Measurements from ENCODE around the gene ST7. TPM values are rescaled to one million over a fixed set of nuclear protein-coding genes. Genes with fewer than 3 reads are reported as not detected.

Gene ST7
- total and polyA plus RNA-seq, 2 experiments from 2014 or later, result 31.2 to 38.5 TPM

DNA sequence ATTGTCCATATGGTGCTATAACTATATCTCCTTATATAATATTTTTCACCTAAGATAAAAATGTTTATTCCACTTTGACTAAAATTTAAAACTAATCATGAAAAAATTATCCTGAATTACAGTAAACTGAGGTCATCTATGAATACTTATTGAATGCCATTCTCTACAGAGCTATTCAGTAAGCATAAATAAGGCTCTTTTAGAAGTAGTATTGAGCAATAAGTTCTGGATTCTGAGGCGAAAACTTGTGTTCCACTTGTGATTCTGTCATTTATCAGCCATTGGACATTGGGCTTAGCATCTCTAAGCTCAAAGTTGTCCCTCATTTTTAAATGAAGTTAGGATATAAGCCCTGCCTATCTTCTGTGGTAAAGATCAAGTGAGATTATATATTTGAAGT, 238.8 kb downstream of the ST7 start:
- H3K4me2 ChIP-seq, result no peak overlapping the region
- no peaks in the 10 kb centered on the region for H3K9me3 ChIP-seq (ENCODE audit: low read depth)
- H2AFZ ChIP-seq, result no peak overlapping the region
- no peaks in the 10 kb centered on the region for H3K36me3 ChIP-seq (replicated peaks; ENCODE audit: insufficient read depth, low read depth)
- no peaks in the 10 kb centered on the region for H3K27me3 ChIP-seq
- no peaks in the 10 kb centered on the region for H3K79me2 ChIP-seq
- no peaks in the 10 kb centered on the region for H3K4me1 ChIP-seq (ENCODE audit: insufficient read depth)
- no peak for DNase-seq (ENCODE audit: low spot score)
- no peaks in the 10 kb centered on the region for H4K20me1 ChIP-seq (ENCODE audit: insufficient read depth, poor library complexity, severe bottlenecking)
- TF ChIP-seq, protein P1, sequence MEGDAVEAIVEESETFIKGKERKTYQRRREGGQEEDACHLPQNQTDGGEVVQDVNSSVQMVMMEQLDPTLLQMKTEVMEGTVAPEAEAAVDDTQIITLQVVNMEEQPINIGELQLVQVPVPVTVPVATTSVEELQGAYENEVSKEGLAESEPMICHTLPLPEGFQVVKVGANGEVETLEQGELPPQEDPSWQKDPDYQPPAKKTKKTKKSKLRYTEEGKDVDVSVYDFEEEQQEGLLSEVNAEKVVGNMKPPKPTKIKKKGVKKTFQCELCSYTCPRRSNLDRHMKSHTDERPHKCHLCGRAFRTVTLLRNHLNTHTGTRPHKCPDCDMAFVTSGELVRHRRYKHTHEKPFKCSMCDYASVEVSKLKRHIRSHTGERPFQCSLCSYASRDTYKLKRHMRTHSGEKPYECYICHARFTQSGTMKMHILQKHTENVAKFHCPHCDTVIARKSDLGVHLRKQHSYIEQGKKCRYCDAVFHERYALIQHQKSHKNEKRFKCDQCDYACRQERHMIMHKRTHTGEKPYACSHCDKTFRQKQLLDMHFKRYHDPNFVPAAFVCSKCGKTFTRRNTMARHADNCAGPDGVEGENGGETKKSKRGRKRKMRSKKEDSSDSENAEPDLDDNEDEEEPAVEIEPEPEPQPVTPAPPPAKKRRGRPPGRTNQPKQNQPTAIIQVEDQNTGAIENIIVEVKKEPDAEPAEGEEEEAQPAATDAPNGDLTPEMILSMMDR (IDR thresholded peaks at IDR 0.05; ENCODE audit: poor library complexity), result no peak
- no peak for TF ChIP-seq EZH2phosphoT487 (IDR thresholded peaks at IDR 0.05; ENCODE audit: low read depth, severe bottlenecking, unreplicated experiment)
- no peak for TF ChIP-seq EZH2 (IDR thresholded peaks at IDR 0.05; ENCODE audit: borderline replicate concordance)
- H3K27ac ChIP-seq, result no peak overlapping the region
- H3K4me3 ChIP-seq, result no peak overlapping the region
- no peaks in the 10 kb centered on the region for H3K9me2 ChIP-seq (replicated peaks; ENCODE audit: insufficient read depth)
- WGBS (ENCODE audit: low lambda C conversion rate, missing lambda C conversion rate), result 97% methylated on average over 1 of the region's 1 CpG

DNA sequence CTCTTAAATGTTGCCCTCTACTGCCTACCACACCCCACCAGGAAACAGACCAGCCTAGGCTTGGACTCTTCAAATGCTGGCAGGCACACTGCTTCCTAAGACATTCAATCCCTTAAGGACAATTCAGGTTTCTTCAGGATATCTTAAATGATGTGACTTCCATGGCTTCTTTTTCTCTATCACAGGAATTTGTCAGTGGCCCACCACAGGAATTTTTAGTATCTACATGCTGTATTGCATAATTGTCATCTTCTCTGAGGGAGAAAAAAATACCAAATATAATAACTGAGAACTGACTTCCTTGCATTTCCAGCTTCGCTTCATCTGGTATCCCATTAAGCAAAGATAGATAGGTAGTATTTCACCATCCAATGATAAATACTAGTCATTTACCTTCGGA, 240.3 kb downstream of the ST7 start:
- 90% methylated on average over 2 of the region's 2 CpGs for WGBS (ENCODE audit: low lambda C conversion rate, missing lambda C conversion rate)

DNA sequence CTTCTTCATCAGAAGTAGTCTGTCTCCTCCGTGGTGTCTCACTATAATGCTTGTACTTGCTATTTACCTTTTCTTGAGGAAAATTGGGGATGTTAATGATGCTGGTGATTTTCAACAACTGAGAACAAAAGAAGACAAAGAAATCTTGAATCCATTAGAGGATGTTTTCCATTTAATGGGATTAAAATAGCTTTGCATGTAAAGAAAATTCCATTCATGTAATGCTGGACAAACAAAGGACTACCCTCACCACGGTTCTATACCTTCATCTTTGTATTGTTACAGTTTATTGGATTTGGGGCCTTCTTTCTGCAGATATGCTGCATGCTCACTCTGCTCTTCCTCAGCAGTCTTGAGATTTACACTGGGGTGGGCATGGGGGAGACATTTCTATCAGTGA, 241.1 kb downstream of the ST7 start:
- DNase-seq (ENCODE audit: low spot score), result no peak
- H3K9me3 ChIP-seq (ENCODE audit: low read depth), result no peaks in the 10 kb centered on the region
- TF ChIP-seq, protein P1 (IDR thresholded peaks at IDR 0.05; ENCODE audit: poor library complexity), result no peak
- TF ChIP-seq EZH2phosphoT487 (IDR thresholded peaks at IDR 0.05; ENCODE audit: low read depth, severe bottlenecking, unreplicated experiment), result no peak
- no peak for TF ChIP-seq EZH2 (IDR thresholded peaks at IDR 0.05; ENCODE audit: borderline replicate concordance)
- H3K9me2 ChIP-seq (replicated peaks; ENCODE audit: insufficient read depth), result no peaks in the 10 kb centered on the region
- H3K36me3 ChIP-seq (replicated peaks; ENCODE audit: insufficient read depth, low read depth), result no peaks in the 10 kb centered on the region
- 64% methylated on average over 2 of the region's 2 CpGs for WGBS (ENCODE audit: low lambda C conversion rate, missing lambda C conversion rate)
- no peak overlapping the region for H3K4me3 ChIP-seq
- H3K4me2 ChIP-seq, result no peak overlapping the region
- no peaks in the 10 kb centered on the region for H3K4me1 ChIP-seq (ENCODE audit: insufficient read depth)
- no peak overlapping the region for H3K27ac ChIP-seq
- no peaks in the 10 kb centered on the region for H4K20me1 ChIP-seq (ENCODE audit: insufficient read depth, poor library complexity, severe bottlenecking)
- H3K27me3 ChIP-seq, result no peaks in the 10 kb centered on the region
- no peaks in the 10 kb centered on the region for H3K79me2 ChIP-seq
- no peak overlapping the region for H2AFZ ChIP-seq

More for the DNA sequence above, 240.3 kb downstream of the ST7 start:
- H2AFZ ChIP-seq, result no peak overlapping the region
- no peak overlapping the region for H3K4me2 ChIP-seq
- H3K9me2 ChIP-seq (replicated peaks; ENCODE audit: insufficient read depth), result no peaks in the 10 kb centered on the region
- no peak overlapping the region for H3K27ac ChIP-seq
- no peaks in the 10 kb centered on the region for H3K79me2 ChIP-seq
- H3K9me3 ChIP-seq (ENCODE audit: low read depth), result no peaks in the 10 kb centered on the region
- TF ChIP-seq EZH2 (IDR thresholded peaks at IDR 0.05; ENCODE audit: borderline replicate concordance) (no peak), EZH2phosphoT487 (IDR thresholded peaks at IDR 0.05; ENCODE audit: low read depth, severe bottlenecking, unreplicated experiment) (no peak)
- TF ChIP-seq, protein P1 (IDR thresholded peaks at IDR 0.05; ENCODE audit: poor library complexity), result no peak
- H3K4me1 ChIP-seq (ENCODE audit: insufficient read depth), result no peaks in the 10 kb centered on the region
- H3K27me3 ChIP-seq, result no peaks in the 10 kb centered on the region
- H3K36me3 ChIP-seq (replicated peaks; ENCODE audit: insufficient read depth, low read depth), result no peaks in the 10 kb centered on the region
- H3K4me3 ChIP-seq, result no peak overlapping the region
- H4K20me1 ChIP-seq (ENCODE audit: insufficient read depth, poor library complexity, severe bottlenecking), result no peaks in the 10 kb centered on the region
- DNase-seq (ENCODE audit: low spot score), result no peak

Measured in hepatocyte (in vitro differentiated cells).